ENCODE measurements around the gene RAB30.

The RAB30 gene

GRCh38 chr11:82942376-82942775 is 129.3 kb downstream of the RAB30 start:
- no peaks in the 10 kb centered on the region for H3K27me3 ChIP-seq (ENCODE audit: insufficient read depth, poor library complexity, severe bottlenecking)
- TF ChIP-seq POLR2AphosphoS5 (IDR thresholded peaks at IDR 0.05; ENCODE audit: low read depth) (no peak), REST (IDR thresholded peaks at IDR 0.05; ENCODE audit: insufficient replicate concordance, low read depth) (no peak), GABPA (IDR thresholded peaks at IDR 0.05; ENCODE audit: low read depth) (no peak), SPI1 (IDR thresholded peaks at IDR 0.05; ENCODE audit: borderline replicate concordance, low read depth) (no peak)
- TF ChIP-seq, protein P1, sequence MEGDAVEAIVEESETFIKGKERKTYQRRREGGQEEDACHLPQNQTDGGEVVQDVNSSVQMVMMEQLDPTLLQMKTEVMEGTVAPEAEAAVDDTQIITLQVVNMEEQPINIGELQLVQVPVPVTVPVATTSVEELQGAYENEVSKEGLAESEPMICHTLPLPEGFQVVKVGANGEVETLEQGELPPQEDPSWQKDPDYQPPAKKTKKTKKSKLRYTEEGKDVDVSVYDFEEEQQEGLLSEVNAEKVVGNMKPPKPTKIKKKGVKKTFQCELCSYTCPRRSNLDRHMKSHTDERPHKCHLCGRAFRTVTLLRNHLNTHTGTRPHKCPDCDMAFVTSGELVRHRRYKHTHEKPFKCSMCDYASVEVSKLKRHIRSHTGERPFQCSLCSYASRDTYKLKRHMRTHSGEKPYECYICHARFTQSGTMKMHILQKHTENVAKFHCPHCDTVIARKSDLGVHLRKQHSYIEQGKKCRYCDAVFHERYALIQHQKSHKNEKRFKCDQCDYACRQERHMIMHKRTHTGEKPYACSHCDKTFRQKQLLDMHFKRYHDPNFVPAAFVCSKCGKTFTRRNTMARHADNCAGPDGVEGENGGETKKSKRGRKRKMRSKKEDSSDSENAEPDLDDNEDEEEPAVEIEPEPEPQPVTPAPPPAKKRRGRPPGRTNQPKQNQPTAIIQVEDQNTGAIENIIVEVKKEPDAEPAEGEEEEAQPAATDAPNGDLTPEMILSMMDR (IDR thresholded peaks at IDR 0.05; ENCODE audit: insufficient read depth, low read length): no peak
- DNase-seq (ENCODE audit: low read depth in 1 of 2, low spot score in 1 of 2): no peak
- H3K4me3 ChIP-seq (replicated peaks; ENCODE audit: insufficient read depth, low read length): no peak overlapping the region
- H3K27ac ChIP-seq (replicated peaks): no peak overlapping the region

- Histone ChIP-seq H3K4me3 (replicated peaks; ENCODE audit: insufficient read depth, low read length) (no peak overlapping the region), H3K27me3 (ENCODE audit: insufficient read depth, poor library complexity, severe bottlenecking) (no peaks in the 10 kb centered on the region), H3K27ac (replicated peaks) (no peak overlapping the region)
- TF ChIP-seq GABPA (IDR thresholded peaks at IDR 0.05; ENCODE audit: low read depth) (no peak), POLR2AphosphoS5 (IDR thresholded peaks at IDR 0.05; ENCODE audit: low read depth) (no peak), REST (IDR thresholded peaks at IDR 0.05; ENCODE audit: insufficient replicate concordance, low read depth) (no peak), SPI1 (IDR thresholded peaks at IDR 0.05; ENCODE audit: borderline replicate concordance, low read depth) (no peak)
- TF ChIP-seq, protein P1 (IDR thresholded peaks at IDR 0.05; ENCODE audit: insufficient read depth, low read length): no peak
- no peak for DNase-seq (ENCODE audit: low read depth in 1 of 2, low spot score in 1 of 2)
These were observed 132.2 kb downstream of the RAB30 start for GRCh38 chr11:82939456-82939855.

DNA sequence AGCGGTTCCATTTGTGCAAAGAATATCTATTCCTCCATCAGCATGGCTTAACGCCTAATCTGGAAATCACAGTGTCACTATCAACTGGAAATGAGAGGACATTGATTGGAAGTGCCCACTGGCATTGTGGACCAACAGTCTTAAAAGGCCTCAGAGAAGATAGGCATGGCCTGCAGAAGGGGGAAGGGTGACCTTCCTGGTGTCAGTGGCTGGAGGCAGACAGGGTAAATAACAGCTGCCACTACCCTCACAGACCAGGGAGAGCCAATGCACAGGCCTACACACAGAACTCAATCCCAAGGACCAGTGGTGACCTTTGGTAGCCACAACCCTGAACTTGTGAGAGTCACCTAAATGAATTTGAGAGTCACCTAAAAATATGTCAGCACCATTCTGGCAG is 134.1 kb downstream of the RAB30 start:
- H3K27ac ChIP-seq (replicated peaks): no peak overlapping the region
- no peak for TF ChIP-seq SPI1 (IDR thresholded peaks at IDR 0.05; ENCODE audit: borderline replicate concordance, low read depth)
- no peak for TF ChIP-seq POLR2AphosphoS5 (IDR thresholded peaks at IDR 0.05; ENCODE audit: low read depth)
- TF ChIP-seq, protein P1 (IDR thresholded peaks at IDR 0.05; ENCODE audit: insufficient read depth, low read length): no peak
- no peak for TF ChIP-seq REST (IDR thresholded peaks at IDR 0.05; ENCODE audit: insufficient replicate concordance, low read depth)
- no peak for TF ChIP-seq GABPA (IDR thresholded peaks at IDR 0.05; ENCODE audit: low read depth)
- no peaks in the 10 kb centered on the region for H3K27me3 ChIP-seq (ENCODE audit: insufficient read depth, poor library complexity, severe bottlenecking)
- DNase-seq (ENCODE audit: low read depth in 1 of 2, low spot score in 1 of 2): no peak
- no peak overlapping the region for H3K4me3 ChIP-seq (replicated peaks; ENCODE audit: insufficient read depth, low read length)
